Parathyroid adenoma (tissue), 2 donors: ENCODE measurements around the gene HIRA.

Source experiments
- H2AFZ ChIP-seq: fragments of 300-600 bp; sonication (generic); one replicate; pipeline ENCODE4 v1.7.0; 2017; ENCODE audit warnings: antibody characterized with exemption, mild to moderate bottlenecking
- H3K27ac ChIP-seq: fragments of 300-600 bp; sonication (generic); one replicate; pipeline ENCODE4 v1.7.0; 2017
- H3K27me3 ChIP-seq: fragments of 300-600 bp; sonication (generic); one replicate; pipeline ENCODE4 v1.7.0; 2017; ENCODE audit warnings: low read length; ENCODE audit not compliant: control insufficient read depth, insufficient read depth
- H3K36me3 ChIP-seq: fragments of 300-600 bp; sonication (generic); one replicate; pipeline ENCODE4 v1.7.0; 2017; ENCODE audit warnings: low read length; ENCODE audit not compliant: control insufficient read depth, insufficient read depth
- H3K4me1 ChIP-seq: fragments of 300-600 bp; sonication (generic); one replicate; pipeline ENCODE4 v1.7.0; 2017; ENCODE audit warnings: control low read depth
- H3K4me2 ChIP-seq: fragments of 300-600 bp; sonication (generic); one replicate; pipeline ENCODE4 v1.7.0; 2017; ENCODE audit warnings: low read length
- H3K4me3 ChIP-seq: fragments of 300-600 bp; sonication (generic); one replicate; pipeline ENCODE4 v1.7.0; 2017; ENCODE audit warnings: low read depth, low read length
- H3K79me2 ChIP-seq: fragments of 300-600 bp; sonication (generic); one replicate; pipeline ENCODE4 v1.7.0; 2017; ENCODE audit warnings: control low read depth
- H3K9ac ChIP-seq: fragments of 300-600 bp; sonication (generic); one replicate; pipeline ENCODE4 v1.7.0; 2017; ENCODE audit warnings: mild to moderate bottlenecking
- H3K9me3 ChIP-seq: fragments of 300-600 bp; sonication (generic); one replicate; pipeline ENCODE4 v1.7.0; 2017; ENCODE audit warnings: low read length; ENCODE audit not compliant: control insufficient read depth
- TF ChIP-seq, protein P1 (sequence below): fragments of 300-600 bp; sonication (generic); IDR thresholded peaks from one replicate; pipeline ENCODE4 v1.7.0; 2017; ENCODE audit warnings: antibody characterized with exemption, mild to moderate bottlenecking
- donor health status: primary hyperparathyroidism.

The HIRA gene, protein sequence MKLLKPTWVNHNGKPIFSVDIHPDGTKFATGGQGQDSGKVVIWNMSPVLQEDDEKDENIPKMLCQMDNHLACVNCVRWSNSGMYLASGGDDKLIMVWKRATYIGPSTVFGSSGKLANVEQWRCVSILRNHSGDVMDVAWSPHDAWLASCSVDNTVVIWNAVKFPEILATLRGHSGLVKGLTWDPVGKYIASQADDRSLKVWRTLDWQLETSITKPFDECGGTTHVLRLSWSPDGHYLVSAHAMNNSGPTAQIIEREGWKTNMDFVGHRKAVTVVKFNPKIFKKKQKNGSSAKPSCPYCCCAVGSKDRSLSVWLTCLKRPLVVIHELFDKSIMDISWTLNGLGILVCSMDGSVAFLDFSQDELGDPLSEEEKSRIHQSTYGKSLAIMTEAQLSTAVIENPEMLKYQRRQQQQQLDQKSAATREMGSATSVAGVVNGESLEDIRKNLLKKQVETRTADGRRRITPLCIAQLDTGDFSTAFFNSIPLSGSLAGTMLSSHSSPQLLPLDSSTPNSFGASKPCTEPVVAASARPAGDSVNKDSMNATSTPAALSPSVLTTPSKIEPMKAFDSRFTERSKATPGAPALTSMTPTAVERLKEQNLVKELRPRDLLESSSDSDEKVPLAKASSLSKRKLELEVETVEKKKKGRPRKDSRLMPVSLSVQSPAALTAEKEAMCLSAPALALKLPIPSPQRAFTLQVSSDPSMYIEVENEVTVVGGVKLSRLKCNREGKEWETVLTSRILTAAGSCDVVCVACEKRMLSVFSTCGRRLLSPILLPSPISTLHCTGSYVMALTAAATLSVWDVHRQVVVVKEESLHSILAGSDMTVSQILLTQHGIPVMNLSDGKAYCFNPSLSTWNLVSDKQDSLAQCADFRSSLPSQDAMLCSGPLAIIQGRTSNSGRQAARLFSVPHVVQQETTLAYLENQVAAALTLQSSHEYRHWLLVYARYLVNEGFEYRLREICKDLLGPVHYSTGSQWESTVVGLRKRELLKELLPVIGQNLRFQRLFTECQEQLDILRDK

DNA sequence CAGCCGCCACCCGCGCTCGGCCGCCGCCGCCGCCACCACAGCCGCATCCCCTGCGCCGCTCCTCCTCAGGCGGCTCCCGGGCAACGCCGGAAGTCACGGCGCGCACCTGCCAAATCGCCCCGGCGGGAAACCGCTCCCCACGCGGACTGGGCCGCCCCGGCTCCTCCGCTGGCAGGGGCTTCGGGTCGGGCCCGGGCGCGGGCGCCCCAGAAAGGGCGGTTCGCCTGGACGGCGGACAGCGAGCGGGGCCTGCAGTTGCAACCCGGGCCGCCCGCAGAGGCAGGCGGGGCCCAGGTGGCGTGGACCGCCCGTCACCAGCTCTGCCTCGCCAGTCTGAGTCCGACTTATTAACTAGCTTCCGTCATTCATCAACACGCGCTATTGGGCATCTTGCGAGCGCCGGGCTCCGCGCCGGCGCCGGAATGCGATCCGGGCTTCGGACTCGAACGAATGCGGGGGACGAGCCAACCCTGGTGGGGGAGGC is at the start of gene HIRA:
Gene HIRA, minus strand, starts transcription at position 85 of the 484 bp plus-strand sequence. CDS start 257 bp downstream, outside the sequence.
- Histone ChIP-seq H2AFZ (peak within 1 kb of the TSS; percentile 94), H3K27ac (peak within 1 kb of the TSS; percentile 95), H3K27me3 (no peaks in the 10 kb centered on the region), H3K4me1 (no peaks in the 10 kb centered on the region), H3K9me3 (no peaks in the 10 kb centered on the region), H3K4me3 (peak within 1 kb of the TSS; percentile 98), H3K9ac (peak within 1 kb of the TSS; percentile 31), H3K36me3 (no peaks in the 10 kb centered on the region), H3K79me2 (peaks cover 18% of the 10 kb centered on the region), H3K4me2 (peak within 1 kb of the TSS; percentile 100)
- TF ChIP-seq, protein P1, sequence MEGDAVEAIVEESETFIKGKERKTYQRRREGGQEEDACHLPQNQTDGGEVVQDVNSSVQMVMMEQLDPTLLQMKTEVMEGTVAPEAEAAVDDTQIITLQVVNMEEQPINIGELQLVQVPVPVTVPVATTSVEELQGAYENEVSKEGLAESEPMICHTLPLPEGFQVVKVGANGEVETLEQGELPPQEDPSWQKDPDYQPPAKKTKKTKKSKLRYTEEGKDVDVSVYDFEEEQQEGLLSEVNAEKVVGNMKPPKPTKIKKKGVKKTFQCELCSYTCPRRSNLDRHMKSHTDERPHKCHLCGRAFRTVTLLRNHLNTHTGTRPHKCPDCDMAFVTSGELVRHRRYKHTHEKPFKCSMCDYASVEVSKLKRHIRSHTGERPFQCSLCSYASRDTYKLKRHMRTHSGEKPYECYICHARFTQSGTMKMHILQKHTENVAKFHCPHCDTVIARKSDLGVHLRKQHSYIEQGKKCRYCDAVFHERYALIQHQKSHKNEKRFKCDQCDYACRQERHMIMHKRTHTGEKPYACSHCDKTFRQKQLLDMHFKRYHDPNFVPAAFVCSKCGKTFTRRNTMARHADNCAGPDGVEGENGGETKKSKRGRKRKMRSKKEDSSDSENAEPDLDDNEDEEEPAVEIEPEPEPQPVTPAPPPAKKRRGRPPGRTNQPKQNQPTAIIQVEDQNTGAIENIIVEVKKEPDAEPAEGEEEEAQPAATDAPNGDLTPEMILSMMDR: no peak

DNA sequence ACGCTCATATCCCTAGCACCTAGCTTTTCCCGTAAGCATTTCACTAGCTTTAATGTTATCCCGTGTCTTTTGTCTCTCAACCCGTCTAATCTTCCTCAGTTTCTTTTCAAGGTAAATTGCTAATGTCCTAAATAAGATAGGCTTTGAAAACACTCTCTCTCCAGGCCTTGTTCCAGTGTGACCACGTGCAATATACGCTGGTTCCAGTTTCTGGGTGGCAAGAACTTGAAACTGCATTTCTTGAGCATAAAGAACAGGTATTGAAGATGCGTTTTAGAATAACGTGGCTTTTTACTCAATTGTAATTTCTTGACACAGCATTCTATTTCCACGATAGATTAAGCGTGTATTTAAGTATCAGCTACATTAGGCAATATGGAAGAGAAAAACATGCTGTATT is 49.3 kb upstream of the HIRA start:
- TF ChIP-seq, protein P1: no peak
- peaks cover 4% of the 10 kb centered on the region for H3K4me1 ChIP-seq
- H3K9ac ChIP-seq: no peak overlapping the region
- H3K79me2 ChIP-seq: peaks cover 6% of the 10 kb centered on the region
- H3K36me3 ChIP-seq: no peaks in the 10 kb centered on the region
- H3K27ac ChIP-seq: no peak overlapping the region
- no peak overlapping the region for H3K4me2 ChIP-seq
- no peaks in the 10 kb centered on the region for H3K9me3 ChIP-seq
- no peak overlapping the region for H3K4me3 ChIP-seq
- no peaks in the 10 kb centered on the region for H3K27me3 ChIP-seq
- H2AFZ ChIP-seq: no peak overlapping the region

DNA sequence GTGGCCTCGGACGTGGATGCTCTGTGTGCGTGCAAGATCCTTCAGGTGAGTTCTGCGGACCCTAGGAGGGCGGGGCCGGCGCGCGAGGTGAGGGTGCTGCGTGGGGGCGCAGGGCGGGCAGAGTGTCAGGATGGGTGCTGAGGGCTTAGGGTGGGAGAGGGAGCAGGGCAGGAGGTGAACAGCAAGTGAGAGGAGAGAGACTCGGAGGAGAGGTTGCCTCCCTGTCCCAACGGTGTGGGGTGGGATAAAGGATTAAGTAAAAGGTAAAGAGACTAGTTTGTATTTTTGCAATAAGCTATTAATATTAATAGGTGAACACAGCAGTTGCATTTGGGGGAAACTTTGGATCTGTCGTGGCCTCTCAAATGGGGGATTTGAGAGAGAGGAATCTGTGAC is 48.6 kb upstream of the HIRA start:
- Histone ChIP-seq H3K27me3 (no peaks in the 10 kb centered on the region), H3K4me3 (peak overlapping the region; percentile 82), H3K9ac (no peak overlapping the region), H2AFZ (peak overlapping the region; percentile 67), H3K9me3 (no peaks in the 10 kb centered on the region), H3K79me2 (peaks cover 6% of the 10 kb centered on the region), H3K27ac (no peak overlapping the region), H3K4me2 (peak overlapping the region; percentile 100), H3K4me1 (peaks cover 4% of the 10 kb centered on the region), H3K36me3 (no peaks in the 10 kb centered on the region)
- TF ChIP-seq, protein P1: no peak

DNA sequence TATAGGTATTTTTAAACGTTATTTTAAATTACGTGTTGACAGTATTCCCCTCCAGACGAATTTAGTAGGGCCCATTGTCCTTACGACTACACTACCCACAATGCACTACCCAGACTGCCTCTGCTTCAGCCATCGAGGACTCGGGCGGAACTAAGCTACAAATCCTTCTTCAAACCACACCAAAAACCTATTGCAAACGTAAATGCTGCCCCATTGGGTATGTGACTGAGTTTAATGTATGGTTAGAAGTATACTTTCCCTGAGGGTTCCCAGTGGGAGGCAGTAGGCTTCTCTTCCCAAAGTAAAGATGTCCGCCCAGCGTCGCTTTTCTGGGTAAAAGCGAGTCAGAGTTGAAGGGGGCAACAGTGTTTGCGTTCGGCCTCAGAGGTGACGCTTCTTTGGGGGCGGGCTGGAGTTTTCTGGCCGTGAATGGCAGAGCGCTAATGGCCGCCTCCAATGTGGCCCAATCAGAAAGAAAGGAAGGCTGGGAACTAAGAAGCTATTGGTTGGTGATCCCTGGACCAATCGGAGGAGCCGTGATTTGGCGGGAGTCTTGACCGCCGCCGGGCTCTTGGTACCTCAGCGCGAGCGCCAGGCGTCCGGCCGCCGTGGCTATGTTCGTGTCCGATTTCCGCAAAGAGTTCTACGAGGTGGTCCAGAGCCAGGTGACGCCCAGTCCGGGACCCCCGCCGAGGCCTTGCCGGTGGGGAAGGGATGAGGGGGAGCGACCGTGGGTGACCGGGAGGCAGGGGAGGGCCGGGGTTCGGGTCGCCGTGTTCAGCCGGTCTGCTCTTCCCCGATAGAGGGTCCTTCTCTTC is 48.0 kb upstream of the HIRA start, which contains the start of gene CDC45:
Gene CDC45, plus strand, starts transcription at position 566 of the 818 bp plus-strand sequence. Its CDS starts 49 bp downstream, at position 615.
- H3K9me3 ChIP-seq: no peaks in the 10 kb centered on the region
- H3K79me2 ChIP-seq: peaks cover 6% of the 10 kb centered on the region
- peak within 1 kb of the TSS; percentile 100 for H3K4me2 ChIP-seq
- H3K27ac ChIP-seq: peak within 1 kb of the TSS; percentile 97
- peak within 1 kb of the TSS; percentile 37 for H3K9ac ChIP-seq
- peaks cover 4% of the 10 kb centered on the region for H3K4me1 ChIP-seq
- TF ChIP-seq, protein P1: no peak
- H3K4me3 ChIP-seq: peak within 1 kb of the TSS; percentile 82
- H2AFZ ChIP-seq: peak within 1 kb of the TSS; percentile 81
- H3K36me3 ChIP-seq: no peaks in the 10 kb centered on the region
- H3K27me3 ChIP-seq: no peaks in the 10 kb centered on the region
